Mesothelial cell of epicardium (in vitro differentiated cells): ENCODE data around the gene DMC1. TPM values are rescaled to one million over a fixed set of nuclear protein-coding genes. Genes with fewer than 3 reads are reported as not detected.

ENCODE experiments used
- DNase-seq, 2 experiments: peaks; one replicate each; pipeline ENCODE4 v3.0.0; 2021; ENCODE audit warnings: low spot score in 2 of 2; ENCODE audit not compliant: unreplicated experiment in 2 of 2
- H3K27ac Mint-ChIP-seq: 2 replicates; pipeline ENCODE4 v1.8.0; 2021; ENCODE audit warnings: mixed read lengths
- H3K27me3 Mint-ChIP-seq: 2 replicates; pipeline ENCODE4 v1.8.0; 2021; ENCODE audit warnings: low read depth, mixed read lengths
- H3K36me3 Mint-ChIP-seq: 2 replicates; pipeline ENCODE4 v1.8.0; 2021; ENCODE audit warnings: mixed read lengths
- H3K4me1 Mint-ChIP-seq: 2 replicates; pipeline ENCODE4 v1.8.0; 2021; ENCODE audit warnings: mixed read lengths
- H3K4me3 Mint-ChIP-seq: 2 replicates; pipeline ENCODE4 v1.8.0; 2021; ENCODE audit warnings: mild to moderate bottlenecking, moderate library complexity, mixed read lengths
- H3K9me3 Mint-ChIP-seq: 2 replicates; pipeline ENCODE4 v1.8.0; 2021; ENCODE audit warnings: mixed read lengths
- CTCF ChIP-seq: fragments of 200-600 bp; sonication (generic); IDR thresholded peaks from one replicate; pipeline ENCODE4 v1.5.0; 2021; ENCODE audit warnings: antibody characterized with exemption; ENCODE audit not compliant: unreplicated experiment
- total RNA-seq: library from RNA; stranded (reverse); gene quantifications from 3 replicates; pipeline ENCODE4 v1.2.1, GENCODE V29; 2021

DMC1 gene
- total RNA-seq, 1 donor from 2014 or later: 2.8 TPM

- Mint-ChIP-seq H3K27me3 (no peaks in the 10 kb centered on the region), H3K27ac (peak overlapping the region; percentile 61), H3K4me3 (no peak overlapping the region), H3K36me3 (peaks cover 51% of the 10 kb centered on the region), H3K4me1 (no peaks in the 10 kb centered on the region), H3K9me3 (no peaks in the 10 kb centered on the region)
- DNase-seq: no peak
- no peak for TF ChIP-seq CTCF
These were observed 85.7 kb downstream of the DMC1 start for GRCh38 chr22:38484244-38484643.

- H3K27me3 Mint-ChIP-seq: no peaks in the 10 kb centered on the region
- no peak for TF ChIP-seq CTCF
- peaks cover 47% of the 10 kb centered on the region for H3K36me3 Mint-ChIP-seq
- DNase-seq: no peak
- H3K4me3 Mint-ChIP-seq: no peak overlapping the region
- no peak overlapping the region for H3K27ac Mint-ChIP-seq
- H3K4me1 Mint-ChIP-seq: no peaks in the 10 kb centered on the region
- no peaks in the 10 kb centered on the region for H3K9me3 Mint-ChIP-seq
These were observed 87.2 kb downstream of the DMC1 start for GRCh38 chr22:38482662-38483308.

- Mint-ChIP-seq H3K27me3 (no peaks in the 10 kb centered on the region), H3K9me3 (no peaks in the 10 kb centered on the region), H3K4me3 (no peak overlapping the region), H3K4me1 (no peaks in the 10 kb centered on the region), H3K36me3 (peaks cover 48% of the 10 kb centered on the region), H3K27ac (no peak overlapping the region)
- no peak for TF ChIP-seq CTCF
- DNase-seq: no peak
These were observed 88.1 kb downstream of the DMC1 start for GRCh38 chr22:38481871-38482332.

- peak overlapping the region; percentile 68 for H3K27ac Mint-ChIP-seq
- peaks cover 42% of the 10 kb centered on the region for H3K36me3 Mint-ChIP-seq
- no peaks in the 10 kb centered on the region for H3K9me3 Mint-ChIP-seq
- TF ChIP-seq CTCF: no peak
- no peaks in the 10 kb centered on the region for H3K27me3 Mint-ChIP-seq
- no peaks in the 10 kb centered on the region for H3K4me1 Mint-ChIP-seq
- no peak for DNase-seq
- no peak overlapping the region for H3K4me3 Mint-ChIP-seq
These were observed 88.7 kb downstream of the DMC1 start for GRCh38 chr22:38481162-38481870.

GRCh38 chr22:38479096-38479837, 90.7 kb downstream of the DMC1 start:
- no peaks in the 10 kb centered on the region for H3K4me1 Mint-ChIP-seq
- DNase-seq: no peak
- TF ChIP-seq CTCF: no peak
- H3K4me3 Mint-ChIP-seq: no peak overlapping the region
- no peaks in the 10 kb centered on the region for H3K27me3 Mint-ChIP-seq
- no peaks in the 10 kb centered on the region for H3K9me3 Mint-ChIP-seq
- peak overlapping the region; percentile 30 for H3K27ac Mint-ChIP-seq
- peaks cover 32% of the 10 kb centered on the region for H3K36me3 Mint-ChIP-seq
